HCT116 (cell line): ENCODE results near the gene FLNB. TPM values are rescaled to one million over a fixed set of nuclear protein-coding genes. Genes with fewer than 3 reads are reported as not detected.

Source experiments
- ATAC-seq: fragments of 200-7000 bp; cut with Tn5 transposase; 2 replicates; pipeline ENCODE4 v1.9.1; 2020; ENCODE audit warnings: mild to moderate bottlenecking, moderate library complexity
- BruUV-seq: library from RNA; stranded (reverse); fragments of 400-500 nt; replicated peaks from 2 replicates; lab custom pipeline; 2021; lab: Mats Ljungman, UMichigan
- CTCF ChIA-PET: fragments of 300-600 bp; sonication (Branson Sonifier 250); formaldehyde crosslinking; loops from one replicate; lab custom pipeline; 2021; ENCODE audit warnings: antibody characterized with exemption; lab: Charles Lee
- POLR2A ChIA-PET: fragments of 300-600, 350-600 bp; sonication (Branson Sonifier 250); formaldehyde crosslinking; loops from one replicate; lab custom pipeline; 2021; ENCODE audit warnings: antibody characterized with exemption; lab: Charles Lee
- RAD21 ChIA-PET, 2 experiments: fragments of 300-600 bp; sonication (Branson Sonifier 250); formaldehyde crosslinking; loops; one replicate each; lab custom pipeline; 2023; ENCODE audit warnings: low total read pairs in 2 of 2; ENCODE audit not compliant: uncharacterized antibody in 2 of 2, unreplicated experiment in 2 of 2, low non-redundant PET in 1 of 2; lab: Charles Lee
- DNase-seq: peaks from one replicate; pipeline ENCODE4 v3.0.0-alpha.2; 2010; ENCODE audit warnings: low read depth, low spot score
- H2AFZ ChIP-seq: fragments of 200-600 bp; shearing (Covaris generic), sonication (generic); 2 replicates; pipeline ENCODE4 v1.6.1; 2017; ENCODE audit warnings: low read depth, mixed run types, mixed read lengths, antibody characterized with exemption, low read length; ENCODE audit not compliant: poor library complexity, severe bottlenecking
- H3K27ac ChIP-seq: 2 replicates; pipeline ENCODE4 v1.5.1; 2012; ENCODE audit warnings: low read depth, low read length
- H3K27me3 ChIP-seq: fragments of 200-600 bp; sonication (generic); 2 replicates; pipeline ENCODE4 v1.6.1; 2016; ENCODE audit warnings: mixed run types, low read length, mixed read lengths; ENCODE audit not compliant: insufficient read depth
- H3K36me3 ChIP-seq, 2 experiments: fragments of 200-500 bp in 1 of 2; fragments of 200-600 bp in 1 of 2; sonication (Bioruptor generic) in 1 of 2; sonication (generic) in 1 of 2; 2 replicates each; pipeline versions ENCODE4 v1.5.1 to v1.6.1; 2014 to 2016; ENCODE audit warnings: low read length in 2 of 2, inconsistent platforms in 1 of 2, mixed read lengths in 1 of 2, mixed run types in 1 of 2; ENCODE audit not compliant: insufficient read depth in 2 of 2, control insufficient read depth in 1 of 2
- H3K4me1 ChIP-seq, 2 experiments: fragments of 200-600 bp in 1 of 2; sonication (generic) in 1 of 2; 2 replicates each; pipeline versions ENCODE4 v1.5.1 to v1.6.1; 2012 to 2017; ENCODE audit warnings: low read length in 2 of 2, inconsistent platforms in 1 of 2, mild to moderate bottlenecking in 1 of 2, mixed read lengths in 1 of 2, mixed run types in 1 of 2, moderate library complexity in 1 of 2; ENCODE audit not compliant: insufficient read depth in 2 of 2, control insufficient read depth in 1 of 2
- H3K4me2 ChIP-seq: fragments of 200-600 bp; sonication (generic); 2 replicates; pipeline ENCODE4 v1.6.1; 2017; ENCODE audit warnings: mixed run types, low read length, mixed read lengths
- H3K4me3 ChIP-seq, 2 experiments: fragments of 200-600 bp in 1 of 2; sonication (generic) in 1 of 2; replicated peaks in 1 of 2; 2 replicates each; pipeline ENCODE4 v1.5.1; 2011 to 2016; ENCODE audit warnings: low read length in 2 of 2, control low read depth in 1 of 2, low read depth in 1 of 2, mild to moderate bottlenecking in 1 of 2, mixed read lengths in 1 of 2, mixed run types in 1 of 2
- H3K79me2 ChIP-seq: fragments of 200-600 bp; sonication (generic); 2 replicates; pipeline ENCODE4 v1.6.1; 2017; ENCODE audit warnings: mild to moderate bottlenecking, mixed run types, low read length, moderate library complexity, mixed read lengths; ENCODE audit not compliant: insufficient read depth
- H3K9ac ChIP-seq: fragments of 200-600 bp; sonication (generic); 2 replicates; pipeline ENCODE4 v1.6.1; 2016; ENCODE audit warnings: low read length, mixed read lengths
- H3K9me2 ChIP-seq: fragments of 200-600 bp; sonication (generic), shearing (Covaris generic); 2 replicates; pipeline ENCODE4 v1.6.1; 2017; ENCODE audit warnings: mixed run types, mild to moderate bottlenecking, moderate library complexity; ENCODE audit not compliant: insufficient read depth
- H3K9me3 ChIP-seq, 2 experiments: fragments of 200-500 bp in 1 of 2; fragments of 200-600 bp in 1 of 2; sonication (Bioruptor generic) in 1 of 2; sonication (generic) in 1 of 2; 2 replicates each; pipeline ENCODE4 v1.6.1; 2014 to 2017; ENCODE audit warnings: low read length in 2 of 2, mixed read lengths in 2 of 2, inconsistent platforms in 1 of 2, low read depth in 1 of 2, mild to moderate bottlenecking in 1 of 2, mixed run types in 1 of 2, moderate library complexity in 1 of 2; ENCODE audit not compliant: control insufficient read depth in 1 of 2, insufficient read depth in 1 of 2
- H4K20me1 ChIP-seq: fragments of 200-600 bp; sonication (generic), shearing (Covaris generic); 2 replicates; pipeline ENCODE4 v1.6.1; 2017; ENCODE audit warnings: mixed run types, mild to moderate bottlenecking, moderate library complexity; ENCODE audit not compliant: insufficient read depth
- CBX3 ChIP-seq: IDR thresholded peaks from 2 replicates; pipeline ENCODE4 v1.6.1; 2012; ENCODE audit warnings: low read depth
- CEBPB ChIP-seq: IDR thresholded peaks from 2 replicates; pipeline ENCODE4 v1.6.1; 2012; ENCODE audit warnings: low read depth
- EGR1 ChIP-seq: IDR thresholded peaks from 2 replicates; pipeline ENCODE4 v1.6.1; 2012; ENCODE audit warnings: low read depth
- FOSL1 ChIP-seq: IDR thresholded peaks from 2 replicates; pipeline ENCODE4 v1.6.1; 2012; ENCODE audit warnings: low read depth
- JUND ChIP-seq: IDR thresholded peaks from 2 replicates; pipeline ENCODE4 v1.6.1; 2012
- POLR2A ChIP-seq: IDR thresholded peaks from 2 replicates; pipeline ENCODE4 v1.7.0; 2011; ENCODE audit warnings: borderline replicate concordance; ENCODE audit not compliant: insufficient read depth, insufficient read length; ENCODE audit errors: extremely low read depth
- POLR2AphosphoS5 ChIP-seq: IDR thresholded peaks from 2 replicates; pipeline ENCODE4 v1.6.1; 2011; ENCODE audit warnings: mild to moderate bottlenecking, low read depth, low read length, moderate library complexity
- RAD21 ChIP-seq: IDR thresholded peaks from 2 replicates; pipeline ENCODE4 v1.6.1; 2012; ENCODE audit warnings: low read depth, mild to moderate bottlenecking
- SIN3A ChIP-seq: IDR thresholded peaks from 2 replicates; pipeline ENCODE4 v1.6.1; 2012; ENCODE audit warnings: low read depth
- SP1 ChIP-seq: IDR thresholded peaks from 2 replicates; pipeline ENCODE4 v1.6.1; 2012; ENCODE audit warnings: low read depth
- SRF ChIP-seq: IDR thresholded peaks from 2 replicates; pipeline ENCODE4 v1.6.1; 2012; ENCODE audit warnings: low read depth
- ZFX ChIP-seq: fragments of 450-650 bp; IDR thresholded peaks from 2 replicates; pipeline ENCODE4 v1.6.1; 2017
- ZNF274 ChIP-seq: fragments of 200-500 bp; sonication (Bioruptor generic); IDR thresholded peaks from 2 replicates; pipeline ENCODE4 v1.6.1; 2014; ENCODE audit warnings: mild to moderate bottlenecking, low read depth, low read length, inconsistent platforms
- intact Hi-C: fragments of 100-400 bp; cut with micrococcal nuclease; formaldehyde crosslinking; loops from 2 replicates; pipeline ENCODE4 v1.10.0; 2022
- total RNA-seq: library from RNA; stranded (reverse); gene quantifications from one replicate; pipeline ENCODE4 v1.2.1, GENCODE V29; 2021; ENCODE audit not compliant: unreplicated experiment
- TF ChIP-seq, protein P1 (sequence below): IDR thresholded peaks from 2 replicates; pipeline ENCODE4 v1.6.1; 2012
- TF ChIP-seq, protein P2 (sequence below): IDR thresholded peaks from 2 replicates; pipeline ENCODE4 v1.6.1; 2012; ENCODE audit warnings: low read depth
- TF ChIP-seq, protein P3 (sequence below): IDR thresholded peaks from 2 replicates; pipeline ENCODE4 v1.6.1; 2012
- TF ChIP-seq, protein P4 (sequence below): IDR thresholded peaks from 2 replicates; pipeline ENCODE4 v1.6.1; 2011; ENCODE audit warnings: mild to moderate bottlenecking, low read length, moderate library complexity; ENCODE audit not compliant: insufficient replicate concordance; ENCODE audit errors: extremely low read depth
- TF ChIP-seq, protein P5 (sequence below), 3 experiments: fragments of 200-600 bp in 1 of 3; sonication (generic) in 1 of 3; IDR thresholded peaks in 2 of 3; conservative IDR thresholded peaks in 1 of 3; 2 replicates each; pipeline ENCODE4 v1.5.1; 2012 to 2017; ENCODE audit warnings: low read depth in 2 of 3, low read length in 2 of 3, antibody characterized with exemption in 1 of 3, borderline replicate concordance in 1 of 3, control low read depth in 1 of 3, mild to moderate bottlenecking in 1 of 3, mixed read lengths in 1 of 3, mixed run types in 1 of 3, moderate library complexity in 1 of 3; ENCODE audit not compliant: insufficient read depth in 1 of 3

The FLNB gene
- total RNA-seq, 1 experiment from 2014 or later = 116 TPM

DNA sequence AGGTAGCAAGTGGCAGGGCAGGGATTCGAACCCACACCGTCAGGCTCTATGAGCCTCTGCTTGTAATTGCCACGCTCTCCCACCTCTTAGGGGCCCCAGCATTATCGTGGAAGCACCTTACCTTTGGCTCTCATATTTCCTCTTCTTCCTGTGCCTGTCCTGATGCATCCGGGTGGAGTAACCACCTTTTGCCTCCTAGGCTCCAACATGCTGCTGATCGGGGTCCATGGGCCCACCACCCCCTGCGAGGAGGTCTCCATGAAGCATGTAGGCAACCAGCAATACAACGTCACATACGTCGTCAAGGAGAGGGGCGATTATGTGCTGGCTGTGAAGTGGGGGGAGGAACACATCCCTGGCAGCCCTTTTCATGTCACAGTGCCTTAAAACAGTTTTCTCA is 162.2 kb downstream of the FLNB start:
- Histone ChIP-seq H2AFZ (no peak overlapping the region), H3K4me3 (no peak overlapping the region), H3K27ac (no peak overlapping the region), H3K4me2 (no peak overlapping the region), H3K79me2 (no peaks in the 10 kb centered on the region), H3K9ac (no peak overlapping the region), H3K9me2 (no peaks in the 10 kb centered on the region), H3K27me3 (no peaks in the 10 kb centered on the region), H3K36me3 (peaks cover 0 to 14% of the 10 kb centered on the region in 2 experiments; a peak in 3 of 4 replicates), H4K20me1 (no peaks in the 10 kb centered on the region), H3K9me3 (no peaks in the 10 kb centered on the region)
- ChIA-PET CTCF (no interaction called here), POLR2A (no interaction called here)
- no peak for DNase-seq
- intact Hi-C loops = no loop called here
- no peak for ATAC-seq
- no TSS peak for BruUV-seq
- TF ChIP-seq, protein P1, sequence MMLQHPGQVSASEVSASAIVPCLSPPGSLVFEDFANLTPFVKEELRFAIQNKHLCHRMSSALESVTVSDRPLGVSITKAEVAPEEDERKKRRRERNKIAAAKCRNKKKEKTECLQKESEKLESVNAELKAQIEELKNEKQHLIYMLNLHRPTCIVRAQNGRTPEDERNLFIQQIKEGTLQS = no peak
- TF ChIP-seq, protein P2, sequence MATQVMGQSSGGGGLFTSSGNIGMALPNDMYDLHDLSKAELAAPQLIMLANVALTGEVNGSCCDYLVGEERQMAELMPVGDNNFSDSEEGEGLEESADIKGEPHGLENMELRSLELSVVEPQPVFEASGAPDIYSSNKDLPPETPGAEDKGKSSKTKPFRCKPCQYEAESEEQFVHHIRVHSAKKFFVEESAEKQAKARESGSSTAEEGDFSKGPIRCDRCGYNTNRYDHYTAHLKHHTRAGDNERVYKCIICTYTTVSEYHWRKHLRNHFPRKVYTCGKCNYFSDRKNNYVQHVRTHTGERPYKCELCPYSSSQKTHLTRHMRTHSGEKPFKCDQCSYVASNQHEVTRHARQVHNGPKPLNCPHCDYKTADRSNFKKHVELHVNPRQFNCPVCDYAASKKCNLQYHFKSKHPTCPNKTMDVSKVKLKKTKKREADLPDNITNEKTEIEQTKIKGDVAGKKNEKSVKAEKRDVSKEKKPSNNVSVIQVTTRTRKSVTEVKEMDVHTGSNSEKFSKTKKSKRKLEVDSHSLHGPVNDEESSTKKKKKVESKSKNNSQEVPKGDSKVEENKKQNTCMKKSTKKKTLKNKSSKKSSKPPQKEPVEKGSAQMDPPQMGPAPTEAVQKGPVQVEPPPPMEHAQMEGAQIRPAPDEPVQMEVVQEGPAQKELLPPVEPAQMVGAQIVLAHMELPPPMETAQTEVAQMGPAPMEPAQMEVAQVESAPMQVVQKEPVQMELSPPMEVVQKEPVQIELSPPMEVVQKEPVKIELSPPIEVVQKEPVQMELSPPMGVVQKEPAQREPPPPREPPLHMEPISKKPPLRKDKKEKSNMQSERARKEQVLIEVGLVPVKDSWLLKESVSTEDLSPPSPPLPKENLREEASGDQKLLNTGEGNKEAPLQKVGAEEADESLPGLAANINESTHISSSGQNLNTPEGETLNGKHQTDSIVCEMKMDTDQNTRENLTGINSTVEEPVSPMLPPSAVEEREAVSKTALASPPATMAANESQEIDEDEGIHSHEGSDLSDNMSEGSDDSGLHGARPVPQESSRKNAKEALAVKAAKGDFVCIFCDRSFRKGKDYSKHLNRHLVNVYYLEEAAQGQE = no peak
- no peak for TF ChIP-seq SIN3A
- TF ChIP-seq, protein P3, sequence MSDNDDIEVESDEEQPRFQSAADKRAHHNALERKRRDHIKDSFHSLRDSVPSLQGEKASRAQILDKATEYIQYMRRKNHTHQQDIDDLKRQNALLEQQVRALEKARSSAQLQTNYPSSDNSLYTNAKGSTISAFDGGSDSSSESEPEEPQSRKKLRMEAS = no peak
- no peak for TF ChIP-seq ZFX
- TF ChIP-seq, protein P4, sequence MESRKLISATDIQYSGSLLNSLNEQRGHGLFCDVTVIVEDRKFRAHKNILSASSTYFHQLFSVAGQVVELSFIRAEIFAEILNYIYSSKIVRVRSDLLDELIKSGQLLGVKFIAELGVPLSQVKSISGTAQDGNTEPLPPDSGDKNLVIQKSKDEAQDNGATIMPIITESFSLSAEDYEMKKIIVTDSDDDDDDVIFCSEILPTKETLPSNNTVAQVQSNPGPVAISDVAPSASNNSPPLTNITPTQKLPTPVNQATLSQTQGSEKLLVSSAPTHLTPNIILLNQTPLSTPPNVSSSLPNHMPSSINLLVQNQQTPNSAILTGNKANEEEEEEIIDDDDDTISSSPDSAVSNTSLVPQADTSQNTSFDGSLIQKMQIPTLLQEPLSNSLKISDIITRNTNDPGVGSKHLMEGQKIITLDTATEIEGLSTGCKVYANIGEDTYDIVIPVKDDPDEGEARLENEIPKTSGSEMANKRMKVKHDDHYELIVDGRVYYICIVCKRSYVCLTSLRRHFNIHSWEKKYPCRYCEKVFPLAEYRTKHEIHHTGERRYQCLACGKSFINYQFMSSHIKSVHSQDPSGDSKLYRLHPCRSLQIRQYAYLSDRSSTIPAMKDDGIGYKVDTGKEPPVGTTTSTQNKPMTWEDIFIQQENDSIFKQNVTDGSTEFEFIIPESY = no peak
- TF ChIP-seq CBX3 = no peak
- no peak for TF ChIP-seq SRF
- TF ChIP-seq RAD21 = no peak
- TF ChIP-seq JUND = no peak
- no peak for TF ChIP-seq POLR2A
- no peak for TF ChIP-seq FOSL1
- no peak for TF ChIP-seq SP1
- TF ChIP-seq, protein P5, sequence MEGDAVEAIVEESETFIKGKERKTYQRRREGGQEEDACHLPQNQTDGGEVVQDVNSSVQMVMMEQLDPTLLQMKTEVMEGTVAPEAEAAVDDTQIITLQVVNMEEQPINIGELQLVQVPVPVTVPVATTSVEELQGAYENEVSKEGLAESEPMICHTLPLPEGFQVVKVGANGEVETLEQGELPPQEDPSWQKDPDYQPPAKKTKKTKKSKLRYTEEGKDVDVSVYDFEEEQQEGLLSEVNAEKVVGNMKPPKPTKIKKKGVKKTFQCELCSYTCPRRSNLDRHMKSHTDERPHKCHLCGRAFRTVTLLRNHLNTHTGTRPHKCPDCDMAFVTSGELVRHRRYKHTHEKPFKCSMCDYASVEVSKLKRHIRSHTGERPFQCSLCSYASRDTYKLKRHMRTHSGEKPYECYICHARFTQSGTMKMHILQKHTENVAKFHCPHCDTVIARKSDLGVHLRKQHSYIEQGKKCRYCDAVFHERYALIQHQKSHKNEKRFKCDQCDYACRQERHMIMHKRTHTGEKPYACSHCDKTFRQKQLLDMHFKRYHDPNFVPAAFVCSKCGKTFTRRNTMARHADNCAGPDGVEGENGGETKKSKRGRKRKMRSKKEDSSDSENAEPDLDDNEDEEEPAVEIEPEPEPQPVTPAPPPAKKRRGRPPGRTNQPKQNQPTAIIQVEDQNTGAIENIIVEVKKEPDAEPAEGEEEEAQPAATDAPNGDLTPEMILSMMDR (IDR thresholded peaks at IDR 0.05 in 2 of 3, conservative IDR thresholded peaks at IDR 0.05 in 1 of 3; ENCODE audit: borderline replicate concordance in 1 of 3, insufficient read depth in 1 of 3, low read depth in 2 of 3, low read length in 2 of 3) = no peak
- TF ChIP-seq ZNF274 = no peak
- TF ChIP-seq EGR1 = no peak
- no peak for TF ChIP-seq POLR2AphosphoS5
- TF ChIP-seq CEBPB = no peak
- TF ChIP-seq, all 23 proteins: peak for 0
- H3K4me1 ChIP-seq = peaks cover 10 to 21% of the 10 kb centered on the region in 2 experiments; a peak in 3 of 4 replicates
- RAD21 ChIA-PET = no interaction called here
